ENCODE data around the gene DUS4L. TPM values are rescaled to one million over a fixed set of nuclear protein-coding genes. Genes with fewer than 3 reads are reported as not detected.

Gene DUS4L
- total and polyA plus RNA-seq, 2 experiments from 2014 or later, result 5.4 to 12.5 TPM

DNA sequence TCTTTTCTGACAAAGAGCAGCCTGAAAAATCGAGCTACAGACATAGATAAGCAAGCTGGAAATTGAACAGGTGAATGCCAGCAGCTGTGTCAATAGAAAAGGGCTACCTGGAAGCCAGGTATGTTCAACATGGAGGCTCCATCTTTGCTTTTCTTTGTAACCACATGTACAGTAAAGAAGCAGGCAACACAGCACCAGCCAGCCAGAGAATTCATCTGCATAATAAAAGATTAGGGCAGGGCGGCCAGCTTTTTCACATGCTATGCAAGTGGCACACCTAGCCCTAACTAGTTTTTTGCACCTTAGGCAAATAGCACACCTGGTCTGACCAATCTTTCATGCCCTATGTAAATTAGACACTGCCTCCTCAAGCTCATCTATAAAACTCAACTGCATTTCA, 25.8 kb upstream of the DUS4L start:
- TF ChIP-seq EZH2 (IDR thresholded peaks at IDR 0.05; ENCODE audit: borderline replicate concordance) (no peak), EZH2phosphoT487 (IDR thresholded peaks at IDR 0.05; ENCODE audit: low read depth, severe bottlenecking, unreplicated experiment) (no peak)
- TF ChIP-seq, protein P1, sequence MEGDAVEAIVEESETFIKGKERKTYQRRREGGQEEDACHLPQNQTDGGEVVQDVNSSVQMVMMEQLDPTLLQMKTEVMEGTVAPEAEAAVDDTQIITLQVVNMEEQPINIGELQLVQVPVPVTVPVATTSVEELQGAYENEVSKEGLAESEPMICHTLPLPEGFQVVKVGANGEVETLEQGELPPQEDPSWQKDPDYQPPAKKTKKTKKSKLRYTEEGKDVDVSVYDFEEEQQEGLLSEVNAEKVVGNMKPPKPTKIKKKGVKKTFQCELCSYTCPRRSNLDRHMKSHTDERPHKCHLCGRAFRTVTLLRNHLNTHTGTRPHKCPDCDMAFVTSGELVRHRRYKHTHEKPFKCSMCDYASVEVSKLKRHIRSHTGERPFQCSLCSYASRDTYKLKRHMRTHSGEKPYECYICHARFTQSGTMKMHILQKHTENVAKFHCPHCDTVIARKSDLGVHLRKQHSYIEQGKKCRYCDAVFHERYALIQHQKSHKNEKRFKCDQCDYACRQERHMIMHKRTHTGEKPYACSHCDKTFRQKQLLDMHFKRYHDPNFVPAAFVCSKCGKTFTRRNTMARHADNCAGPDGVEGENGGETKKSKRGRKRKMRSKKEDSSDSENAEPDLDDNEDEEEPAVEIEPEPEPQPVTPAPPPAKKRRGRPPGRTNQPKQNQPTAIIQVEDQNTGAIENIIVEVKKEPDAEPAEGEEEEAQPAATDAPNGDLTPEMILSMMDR (IDR thresholded peaks at IDR 0.05; ENCODE audit: poor library complexity), result no peak
- Histone ChIP-seq H3K9me3 (ENCODE audit: low read depth) (no peaks in the 10 kb centered on the region), H3K27me3 (no peaks in the 10 kb centered on the region), H3K4me3 (no peak overlapping the region), H3K4me2 (no peak overlapping the region), H4K20me1 (ENCODE audit: insufficient read depth, poor library complexity, severe bottlenecking) (peaks cover 3% of the 10 kb centered on the region), H2AFZ (no peak overlapping the region), H3K79me2 (peaks cover 22% of the 10 kb centered on the region), H3K36me3 (replicated peaks; ENCODE audit: insufficient read depth, low read depth) (no peaks in the 10 kb centered on the region), H3K4me1 (ENCODE audit: insufficient read depth) (no peaks in the 10 kb centered on the region), H3K9me2 (replicated peaks; ENCODE audit: insufficient read depth) (no peaks in the 10 kb centered on the region), H3K27ac (no peak overlapping the region)
- WGBS (ENCODE audit: low lambda C conversion rate, missing lambda C conversion rate), result 70% methylated on average over 2 of the region's 2 CpGs
- no peak for DNase-seq (ENCODE audit: low spot score)

DNA sequence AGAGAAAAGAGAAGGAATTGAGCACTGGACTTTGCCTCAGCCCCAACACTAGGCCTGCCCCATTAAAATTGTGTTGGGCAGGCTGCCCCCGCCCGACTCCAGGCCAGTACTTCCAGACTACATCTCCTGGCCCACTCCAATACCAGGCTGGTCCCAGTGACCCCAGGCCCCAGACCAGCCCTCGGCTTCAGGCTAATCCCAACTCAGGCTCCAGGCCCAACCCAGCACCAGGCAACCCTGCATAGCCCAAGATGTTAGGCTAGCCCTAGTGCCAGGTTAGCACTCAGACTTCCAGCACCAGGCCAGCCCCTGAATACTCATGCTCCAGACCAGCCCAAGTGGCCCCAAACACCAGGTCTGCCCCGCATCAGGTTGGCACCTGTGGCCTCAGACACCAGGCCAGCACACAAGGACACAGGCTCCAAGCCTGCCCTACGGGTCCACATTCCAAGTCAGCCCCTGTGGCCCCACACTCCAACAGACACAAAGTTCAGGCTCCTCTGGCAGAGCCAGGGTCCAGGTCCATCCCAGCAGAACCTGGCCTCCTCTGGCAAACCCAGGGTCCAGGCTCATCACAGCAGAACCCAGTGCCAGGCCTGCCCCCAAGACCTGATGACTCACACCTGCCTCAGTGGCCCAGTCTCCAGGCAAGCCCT, 20.3 kb upstream of the DUS4L start:
- Histone ChIP-seq H3K4me3 (no peak overlapping the region), H3K27ac (no peak overlapping the region), H3K9me3 (ENCODE audit: low read depth) (peaks cover 8% of the 10 kb centered on the region), H3K27me3 (no peaks in the 10 kb centered on the region), H3K4me1 (ENCODE audit: insufficient read depth) (no peaks in the 10 kb centered on the region), H2AFZ (no peak overlapping the region), H3K79me2 (peaks cover 26% of the 10 kb centered on the region), H4K20me1 (ENCODE audit: insufficient read depth, poor library complexity, severe bottlenecking) (no peaks in the 10 kb centered on the region), H3K36me3 (replicated peaks; ENCODE audit: insufficient read depth, low read depth) (no peaks in the 10 kb centered on the region), H3K9me2 (replicated peaks; ENCODE audit: insufficient read depth) (no peaks in the 10 kb centered on the region), H3K4me2 (no peak overlapping the region)
- TF ChIP-seq EZH2phosphoT487 (IDR thresholded peaks at IDR 0.05; ENCODE audit: low read depth, severe bottlenecking, unreplicated experiment) (no peak), EZH2 (IDR thresholded peaks at IDR 0.05; ENCODE audit: borderline replicate concordance) (no peak)
- TF ChIP-seq, protein P1 (IDR thresholded peaks at IDR 0.05; ENCODE audit: poor library complexity), result no peak
- no peak for DNase-seq (ENCODE audit: low spot score)
- 96% methylated on average over 5 of the region's 5 CpGs for WGBS (ENCODE audit: low lambda C conversion rate, missing lambda C conversion rate)

DNA sequence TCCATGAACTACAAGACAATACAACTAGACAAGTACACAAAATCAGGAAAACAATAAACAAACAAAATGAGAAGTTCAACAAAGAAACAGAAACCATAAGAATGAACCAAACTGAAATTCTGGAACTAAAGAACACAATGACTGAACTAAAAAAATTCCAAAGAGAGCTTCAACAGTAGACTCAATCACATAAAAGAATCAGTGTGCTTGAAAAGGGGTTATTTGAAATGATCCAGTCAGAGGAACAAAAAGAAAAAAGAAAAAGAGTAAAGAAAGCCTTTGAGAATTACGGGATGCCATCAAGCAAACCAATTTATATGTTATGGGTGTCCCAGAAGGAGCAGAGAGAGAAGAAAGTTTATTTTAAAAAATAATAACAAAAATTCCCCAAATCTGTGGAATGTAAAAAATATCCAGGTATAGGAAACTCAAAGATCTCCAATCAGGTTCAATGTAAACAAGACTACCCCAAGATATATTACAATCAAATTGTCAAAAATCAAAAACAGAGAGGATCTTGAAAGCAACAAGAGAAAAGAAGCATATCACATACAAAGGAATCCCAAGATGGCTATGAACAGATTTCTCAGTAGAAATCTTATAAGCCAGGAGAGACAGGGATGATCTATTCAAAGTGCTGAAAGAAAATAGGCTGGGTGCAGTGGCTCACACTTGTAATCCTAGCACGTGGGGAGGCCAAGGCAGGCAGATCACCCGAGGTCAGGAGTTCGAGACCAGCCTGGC, 18.8 kb upstream of the DUS4L start:
- Histone ChIP-seq H3K4me2 (no peak overlapping the region), H3K9me3 (ENCODE audit: low read depth) (peaks cover 8% of the 10 kb centered on the region), H3K27me3 (no peaks in the 10 kb centered on the region), H2AFZ (no peak overlapping the region), H3K27ac (no peak overlapping the region), H3K9me2 (replicated peaks; ENCODE audit: insufficient read depth) (no peaks in the 10 kb centered on the region), H3K36me3 (replicated peaks; ENCODE audit: insufficient read depth, low read depth) (no peaks in the 10 kb centered on the region), H3K79me2 (peaks cover 26% of the 10 kb centered on the region), H4K20me1 (ENCODE audit: insufficient read depth, poor library complexity, severe bottlenecking) (no peaks in the 10 kb centered on the region), H3K4me1 (ENCODE audit: insufficient read depth) (no peaks in the 10 kb centered on the region), H3K4me3 (no peak overlapping the region)
- no peak for DNase-seq (ENCODE audit: low spot score)
- 95% methylated on average over 4 of the region's 4 CpGs for WGBS (ENCODE audit: low lambda C conversion rate, missing lambda C conversion rate)
- TF ChIP-seq, protein P1 (IDR thresholded peaks at IDR 0.05; ENCODE audit: poor library complexity), result no peak
- TF ChIP-seq EZH2 (IDR thresholded peaks at IDR 0.05; ENCODE audit: borderline replicate concordance) (no peak), EZH2phosphoT487 (IDR thresholded peaks at IDR 0.05; ENCODE audit: low read depth, severe bottlenecking, unreplicated experiment) (no peak)
